Measurements from ENCODE around the gene CACNB2.

GRCh38 chr10:18368682-18369081, 228.5 kb downstream of the CACNB2 start:
- TF ChIP-seq, protein P1, sequence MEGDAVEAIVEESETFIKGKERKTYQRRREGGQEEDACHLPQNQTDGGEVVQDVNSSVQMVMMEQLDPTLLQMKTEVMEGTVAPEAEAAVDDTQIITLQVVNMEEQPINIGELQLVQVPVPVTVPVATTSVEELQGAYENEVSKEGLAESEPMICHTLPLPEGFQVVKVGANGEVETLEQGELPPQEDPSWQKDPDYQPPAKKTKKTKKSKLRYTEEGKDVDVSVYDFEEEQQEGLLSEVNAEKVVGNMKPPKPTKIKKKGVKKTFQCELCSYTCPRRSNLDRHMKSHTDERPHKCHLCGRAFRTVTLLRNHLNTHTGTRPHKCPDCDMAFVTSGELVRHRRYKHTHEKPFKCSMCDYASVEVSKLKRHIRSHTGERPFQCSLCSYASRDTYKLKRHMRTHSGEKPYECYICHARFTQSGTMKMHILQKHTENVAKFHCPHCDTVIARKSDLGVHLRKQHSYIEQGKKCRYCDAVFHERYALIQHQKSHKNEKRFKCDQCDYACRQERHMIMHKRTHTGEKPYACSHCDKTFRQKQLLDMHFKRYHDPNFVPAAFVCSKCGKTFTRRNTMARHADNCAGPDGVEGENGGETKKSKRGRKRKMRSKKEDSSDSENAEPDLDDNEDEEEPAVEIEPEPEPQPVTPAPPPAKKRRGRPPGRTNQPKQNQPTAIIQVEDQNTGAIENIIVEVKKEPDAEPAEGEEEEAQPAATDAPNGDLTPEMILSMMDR (IDR thresholded peaks at IDR 0.05; ENCODE audit: low read depth, low read length): no peak
- TF ChIP-seq EZH2phosphoT487 (IDR thresholded peaks at IDR 0.05; ENCODE audit: low read depth): no peak
